ENCODE data around the gene RNF39.

The RNF39 gene

GRCh38 chr6:30097902-30098768 lies 22.6 kb upstream of the RNF39 start:
- no peak for ATAC-seq
- DNase-seq, result no peak

DNA sequence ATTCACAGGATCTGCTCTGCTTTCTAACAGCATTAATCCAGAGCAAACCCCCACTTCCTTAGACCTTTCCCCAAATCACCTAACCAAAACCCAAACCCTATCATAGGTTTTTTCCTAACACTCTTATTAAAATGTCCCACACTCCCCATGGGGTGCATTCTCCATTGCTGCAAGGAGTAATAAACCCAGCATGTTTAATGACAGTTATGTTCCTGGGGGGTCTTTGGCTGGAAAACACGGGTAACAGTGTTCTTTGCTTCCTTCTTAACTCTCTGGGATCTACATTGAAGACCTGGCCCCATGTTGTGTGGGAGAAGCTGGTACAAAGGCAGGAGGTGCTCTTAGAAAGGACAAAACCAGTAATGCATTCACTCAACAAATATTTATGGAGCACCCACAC lies 21.3 kb upstream of the RNF39 start:
- ATAC-seq, result no peak
- no peak for DNase-seq

- ATAC-seq (no peak), DNase-seq (no peak)
Observed at GRCh38 chr6:30093951-30094661, 18.5 kb upstream of the RNF39 start.

DNA sequence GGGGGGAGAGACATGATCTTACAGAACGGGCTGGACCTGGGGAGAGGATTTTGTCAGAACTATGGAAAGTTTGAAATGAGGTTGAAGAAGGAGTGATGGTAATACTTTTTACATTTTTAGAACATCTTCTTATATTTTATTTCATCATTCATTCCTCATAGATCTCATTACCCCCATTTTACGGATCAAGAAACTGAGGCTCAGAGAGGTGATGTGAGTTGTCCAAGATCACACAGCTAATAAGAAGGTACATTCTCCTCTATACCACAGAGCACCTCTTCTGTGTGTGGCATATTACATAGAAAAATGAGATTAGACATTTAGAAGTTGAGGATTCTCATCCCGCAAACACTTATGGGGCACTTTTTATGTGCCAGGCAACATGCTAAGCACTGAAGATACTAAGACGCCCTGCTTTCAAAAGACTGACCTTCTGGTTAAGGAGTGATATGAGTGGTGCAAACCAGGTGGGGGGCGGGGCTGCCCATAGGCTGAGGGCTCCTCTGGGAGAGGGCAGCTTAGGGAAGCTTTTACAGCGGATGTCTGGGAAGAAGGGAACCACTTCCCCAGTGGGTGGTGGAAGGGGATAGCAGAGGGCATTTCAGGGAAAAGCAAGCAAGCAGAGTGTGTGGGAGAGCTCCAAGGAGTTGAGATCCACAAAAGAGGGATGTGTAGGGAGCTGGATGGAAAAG lies 17.4 kb upstream of the RNF39 start:
- no peak for DNase-seq
- no peak for ATAC-seq

DNA sequence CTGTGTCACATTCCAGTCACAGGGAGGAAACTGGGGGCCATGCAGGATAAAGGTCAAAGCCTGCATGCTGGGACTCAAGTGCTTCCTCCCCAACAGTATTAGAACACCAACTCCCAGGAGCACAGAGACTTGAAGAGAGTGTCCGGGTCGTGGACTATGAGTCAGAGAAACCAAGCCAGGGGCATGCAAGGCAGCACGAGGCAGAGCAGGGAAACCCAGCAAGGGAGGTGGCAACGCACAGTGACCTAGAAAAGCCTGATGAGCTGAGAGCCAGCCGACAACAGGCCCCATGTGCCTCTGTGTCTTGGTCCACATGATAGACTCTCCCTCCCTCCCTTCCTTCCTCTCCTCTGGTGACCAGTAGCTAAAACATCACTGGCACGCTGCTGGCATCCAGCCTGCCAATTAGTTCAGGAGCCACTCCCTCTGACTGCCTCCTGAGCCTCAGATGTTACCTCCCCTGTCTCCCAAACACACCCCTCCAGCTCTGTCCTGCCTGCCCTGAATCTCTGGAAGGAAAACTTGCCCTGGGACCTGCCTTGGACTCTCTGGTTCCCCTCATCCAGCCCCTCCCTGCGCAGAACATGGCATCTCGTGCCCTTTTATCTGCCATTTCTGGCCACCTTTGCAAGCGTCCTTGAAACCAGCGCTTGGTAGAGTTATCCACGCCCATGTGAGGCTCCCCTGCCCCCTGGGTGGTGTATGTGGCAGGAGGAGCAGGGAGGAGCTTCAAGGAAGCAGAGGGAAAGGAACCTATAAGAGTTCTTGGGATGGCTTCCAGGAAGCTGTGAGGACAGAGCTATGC lies 16.2 kb upstream of the RNF39 start:
- DNase-seq, result no peak

DNA sequence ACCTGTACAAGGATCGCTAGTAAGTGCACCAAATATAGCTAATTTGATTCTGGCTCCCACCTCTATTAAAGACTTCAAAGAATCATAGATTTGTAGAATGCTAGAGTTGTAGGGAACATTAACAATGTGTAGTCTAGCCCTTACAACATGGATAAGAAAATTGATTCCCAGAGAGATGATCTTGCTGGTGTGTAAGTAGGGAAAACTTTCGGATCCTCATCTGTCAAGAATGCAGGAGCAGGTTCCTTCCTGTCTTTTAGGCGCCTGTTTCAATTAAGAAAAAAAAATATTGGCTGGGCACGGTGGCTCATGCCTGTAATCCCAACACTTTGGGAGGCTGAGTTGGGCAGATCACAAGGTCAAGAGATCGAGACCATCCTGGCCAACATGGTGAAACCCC lies 12.3 kb upstream of the RNF39 start:
- no peak for ATAC-seq

More for the DNA sequence above, 16.2 kb upstream of the RNF39 start:
- no peak for ATAC-seq

GRCh38 chr6:30077218-30077617 lies 1.6 kb upstream of the RNF39 start:
- no peak for ATAC-seq

More for the DNA sequence above, 12.3 kb upstream of the RNF39 start:
- no peak for DNase-seq

GRCh38 chr6:30075790-30076732 lies 492 bp upstream of the RNF39 start:
- DNase-seq (peak; percentile 29), ATAC-seq (peak; percentile 11)

More at GRCh38 chr6:30077218-30077617, 1.6 kb upstream of the RNF39 start:
- DNase-seq, result no peak

- no peak for DNase-seq
- ATAC-seq, result no peak
Observed at GRCh38 chr6:30074331-30075093, 1.1 kb downstream of the RNF39 start.

DNA sequence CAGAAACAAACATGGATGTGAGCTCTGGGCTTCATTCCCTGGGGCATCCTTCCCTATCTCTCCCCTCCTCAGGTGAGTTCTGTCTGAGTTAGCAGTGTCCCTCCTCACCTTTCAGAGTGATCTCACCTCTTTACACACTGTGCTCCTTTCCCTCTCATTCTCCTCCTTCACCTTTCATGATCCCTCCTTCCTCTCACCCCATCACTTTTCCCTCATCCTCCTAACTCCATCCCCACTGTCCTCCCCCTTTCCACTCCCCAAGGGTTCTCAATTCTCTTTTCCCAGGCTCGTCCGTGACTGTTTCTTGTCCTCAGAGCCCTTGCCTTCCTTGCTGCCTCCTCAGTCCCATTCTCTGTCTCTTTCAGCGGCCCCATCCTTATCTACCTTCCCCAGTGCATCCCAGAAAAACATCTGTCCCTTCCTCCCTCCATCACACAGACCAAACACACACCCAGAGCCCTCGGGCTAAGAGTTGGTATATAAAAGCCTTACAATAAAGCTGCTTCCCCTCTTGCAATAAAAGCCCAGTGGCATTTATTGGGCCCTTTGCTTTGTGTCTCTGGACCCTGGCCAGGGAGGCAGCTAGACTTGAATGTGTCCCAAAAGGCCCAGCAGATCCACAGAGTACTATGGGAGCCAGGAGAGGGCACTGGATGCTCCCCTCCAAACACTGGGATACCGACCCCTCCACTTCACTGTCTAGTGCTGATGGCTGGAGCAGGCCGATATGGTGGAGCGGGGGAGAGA lies 1.9 kb downstream of the RNF39 start:
- ATAC-seq (no peak), DNase-seq (no peak)

DNA sequence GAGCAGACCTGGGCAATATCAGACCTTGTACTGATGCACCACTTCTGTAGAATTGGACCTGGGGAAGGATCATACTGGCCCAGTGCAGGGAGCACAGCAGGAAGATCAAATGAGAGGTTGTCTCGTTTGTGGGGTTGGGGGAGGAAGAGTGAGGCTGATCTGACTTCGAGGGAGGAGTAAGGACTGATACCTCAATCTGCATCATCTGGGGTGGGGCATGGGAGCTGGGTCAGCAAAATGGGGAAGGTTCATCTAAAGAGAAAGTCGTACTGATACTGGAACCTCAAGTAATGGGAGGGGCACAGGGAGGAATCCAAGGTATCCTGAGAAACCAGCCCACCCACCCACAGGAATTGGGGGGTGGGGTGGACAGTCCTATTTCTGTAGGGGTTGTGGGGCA lies 3.7 kb downstream of the RNF39 start:
- ATAC-seq, result no peak

DNA sequence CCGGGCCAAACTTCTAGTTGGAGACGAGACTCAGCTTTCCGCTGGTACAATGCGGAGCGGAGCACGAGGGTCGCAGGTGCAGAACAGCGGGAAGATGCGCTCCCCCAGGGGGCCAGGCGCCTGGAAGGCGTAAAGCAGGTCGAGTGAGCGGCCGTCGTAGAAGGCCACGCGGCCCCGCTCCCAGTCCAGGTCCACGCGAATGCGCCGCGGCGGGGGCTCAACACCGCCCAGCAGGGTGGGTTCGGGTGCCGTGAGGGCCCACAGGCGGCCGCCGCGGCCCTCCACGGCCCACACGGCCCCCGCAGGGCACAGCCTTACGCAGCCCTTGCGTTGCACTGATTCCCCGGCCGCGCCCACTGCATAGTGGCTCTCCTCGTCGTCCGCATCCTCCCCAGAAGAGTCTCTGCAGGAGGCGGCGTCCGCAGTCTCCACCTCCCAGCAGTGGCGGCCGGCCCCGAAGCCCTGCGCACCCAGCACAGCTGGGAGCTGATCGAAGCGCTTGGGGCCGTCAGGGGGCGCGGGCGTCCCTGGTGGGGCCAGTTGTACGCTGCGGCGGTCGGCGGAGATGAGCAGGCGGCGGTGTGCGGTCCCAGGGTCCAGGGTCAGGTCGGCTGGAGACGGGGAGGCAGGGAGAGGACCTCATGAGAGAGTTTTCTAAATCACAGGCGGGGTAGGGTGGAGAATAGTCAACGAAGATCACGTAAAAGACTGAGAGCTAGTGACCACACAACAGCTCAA lies 4.3 kb downstream of the RNF39 start:
- ATAC-seq (no peak), DNase-seq (peak; percentile 34)

More for the DNA sequence above, 3.7 kb downstream of the RNF39 start:
- no peak for DNase-seq

DNA sequence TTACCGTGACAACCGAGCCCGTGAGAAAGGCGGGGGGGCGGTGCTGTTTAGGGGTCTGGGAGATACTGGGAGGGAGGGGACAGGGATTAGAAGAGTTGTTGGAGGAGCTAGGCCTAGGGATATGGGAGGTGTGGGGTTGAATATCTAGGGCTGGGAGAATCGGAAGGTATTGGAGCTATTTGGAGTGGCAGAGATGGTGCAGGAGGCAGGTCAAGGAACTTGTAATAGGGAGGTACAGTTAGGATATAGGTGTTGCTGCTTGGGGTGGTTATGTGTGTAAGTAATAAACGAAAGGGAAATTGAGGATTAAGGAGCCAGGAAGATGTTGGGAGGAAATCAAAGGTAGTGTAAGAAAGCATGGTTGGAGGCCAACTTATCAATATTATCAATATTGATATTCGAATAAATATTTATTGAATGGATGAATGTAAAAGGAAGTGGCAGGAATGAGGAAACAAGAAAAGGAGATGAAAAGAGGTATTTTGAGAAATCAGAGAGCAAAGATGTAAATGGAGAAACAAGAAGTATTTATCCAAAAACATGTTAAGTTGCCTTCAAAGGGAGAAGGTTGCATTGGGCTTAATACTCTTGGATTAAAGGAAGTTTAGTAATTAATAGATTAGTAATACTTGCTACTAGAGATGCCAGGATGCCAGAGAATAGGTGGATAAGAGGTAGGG lies 8.0 kb downstream of the RNF39 start:
- no peak for DNase-seq
- no peak for ATAC-seq

- ATAC-seq (peak; percentile 99), DNase-seq (peak; percentile 98)
Observed at GRCh38 chr6:30066577-30067459, 8.8 kb downstream of the RNF39 start, which contains the start of gene PPP1R11. Gene PPP1R11 (plus strand): TSS chr6:30067198. CDS start chr6:30067411, 213 bp downstream.

- no peak for ATAC-seq
- DNase-seq, result no peak
Observed at GRCh38 chr6:30066082-30066481, 9.5 kb downstream of the RNF39 start.

DNA sequence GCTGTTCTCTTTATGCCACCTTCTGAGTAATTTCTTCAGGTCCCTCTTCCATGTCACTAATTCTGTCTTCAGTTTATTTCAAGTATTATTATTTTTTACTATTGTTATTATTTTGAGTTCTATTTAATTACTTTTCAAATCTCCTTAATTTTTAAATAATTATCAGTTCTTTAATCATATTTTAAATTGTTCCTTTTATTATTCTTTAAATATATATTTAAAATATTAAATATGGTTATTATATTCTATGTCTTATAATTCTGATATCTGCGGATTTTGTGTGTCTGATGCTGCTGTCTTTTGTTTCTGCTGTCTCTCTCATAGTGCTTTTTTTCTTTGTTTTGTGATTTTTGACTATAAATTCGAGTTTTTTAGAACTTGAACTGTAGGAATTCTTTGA lies 12.3 kb downstream of the RNF39 start:
- ATAC-seq (no peak), DNase-seq (no peak)

Measured in stimulated activated naive CD8-positive, alpha-beta T cell treated with anti-CD3 and anti-CD28 coated beads, Interleukin-15, Interleukin-2, amounts not matched to agents 100 U/mL and 50 U/mL, for 24 hours (primary cell).